Sciatic nerve (tissue), 2 donors: ENCODE data around the gene DAND5. TPM values are rescaled to one million over a fixed set of nuclear protein-coding genes. Genes with fewer than 3 reads are reported as not detected.
"Not testable (repeated sequence)": the region's sequence is repeated elsewhere in the genome, so short reads cannot be mapped to it uniquely, and the experiment has no call there.

Experiments used
- ATAC-seq: fragments of 200-7000 bp; cut with Tn5 transposase; one replicate; pipeline ENCODE4 v1.9.1; 2020; ENCODE audit warnings: mild to moderate bottlenecking, moderate library complexity
- DNase-seq: peaks from one replicate; pipeline ENCODE4 v3.0.0-alpha.2; 2020; ENCODE audit warnings: low spot score
- intact Hi-C: fragments of 100-400 bp; cut with DNase I; formaldehyde crosslinking; loops from one replicate; pipeline ENCODE4 v1.14.2; 2022
- total RNA-seq: library from RNA; stranded (reverse); fragmentation: NEBNext Ultra II Directional; extraction: Animal tissue kit (Norgen Biotek cat#: 25700); gene quantifications from one replicate; pipeline ENCODE4 v1.2.1, GENCODE V29; 2021
- donor health status: DM: no; HTN: no; CAD: no.
- donor health status: DM: no; HTN: no; CAD: no.

The DAND5 gene
- total RNA-seq, 1 donor from 2014 or later = not detected

- ATAC-seq = peak; percentile 95
- intact Hi-C loops = no loop called here
- peak; percentile 82 for DNase-seq
These were observed 12.7 kb upstream of the DAND5 start, which contains the start of gene GADD45GIP1 for GRCh38 chr19:12956446-12957388. GADD45GIP1 (minus strand) TSS chr19:12957223; CDS start chr19:12957212, 11 bp downstream.

- DNase-seq, intact Hi-C loops: not testable (repeated sequence)
- peak; percentile 24 for ATAC-seq
These were observed 11.9 kb upstream of the DAND5 start for GRCh38 chr19:12957389-12957952.

GRCh38 chr19:12959481-12959880 is 9.9 kb upstream of the DAND5 start:
- DNase-seq = no peak
- ATAC-seq = no peak
- intact Hi-C loops = no loop called here

- DNase-seq (peak; percentile 88), ATAC-seq (peak; percentile 95)
- intact Hi-C loops = no loop called here
These were observed 4.2 kb upstream of the DAND5 start for GRCh38 chr19:12965017-12965811.

- intact Hi-C loops = no loop called here
- no peak for ATAC-seq
These were observed 3.6 kb upstream of the DAND5 start for GRCh38 chr19:12965812-12966135.

GRCh38 chr19:12967907-12968306 is 1.5 kb upstream of the DAND5 start:
- DNase-seq = no peak
- intact Hi-C loops = no loop called here
- no peak for ATAC-seq

More at GRCh38 chr19:12965812-12966135, 3.6 kb upstream of the DAND5 start:
- no peak for DNase-seq

GRCh38 chr19:12970070-12970820 is 869 bp downstream of the DAND5 start:
- DNase-seq = no peak
- no peak for ATAC-seq
- intact Hi-C loops = loop anchor here (10.0 kb wide), 1 partner anchor 275 kb away; no protein-coding TSS in a partner anchor

GRCh38 chr19:12973236-12973635 is 3.9 kb downstream of the DAND5 start:
- no peak for ATAC-seq
- intact Hi-C loops = loop anchor here (10.0 kb wide), 1 partner anchor 272 kb away; no protein-coding TSS in a partner anchor
- no peak for DNase-seq

GRCh38 chr19:12974301-12975220 is 5.2 kb downstream of the DAND5 start:
- no peak for DNase-seq
- intact Hi-C loops = loop anchor here (10.0 kb wide), 1 partner anchor 270 kb away; no protein-coding TSS in a partner anchor

GRCh38 chr19:12975221-12975741 is 5.9 kb downstream of the DAND5 start:
- no peak for ATAC-seq
- no peak for DNase-seq
- intact Hi-C loops = loop anchor here (10.0 kb wide), 1 partner anchor 270 kb away; no protein-coding TSS in a partner anchor

More at GRCh38 chr19:12974301-12975220, 5.2 kb downstream of the DAND5 start:
- ATAC-seq = no peak

- intact Hi-C loops = loop anchor here (10.0 kb wide), 1 partner anchor 269 kb away; no protein-coding TSS in a partner anchor
- ATAC-seq = not testable (repeated sequence)
These were observed 6.7 kb downstream of the DAND5 start for GRCh38 chr19:12976109-12976508.

GRCh38 chr19:12979974-12980373 is 10.6 kb downstream of the DAND5 start:
- DNase-seq (no peak), ATAC-seq (no peak)
- intact Hi-C loops = loop anchor here (2.0 to 10.0 kb wide), 3 partner anchors 85 to 265 kb away; no protein-coding TSS in a partner anchor

More at GRCh38 chr19:12976109-12976508, 6.7 kb downstream of the DAND5 start:
- not testable (repeated sequence) for DNase-seq

- DNase-seq (no peak), ATAC-seq (no peak)
- intact Hi-C loops = loop anchor here (10.0 kb wide), 1 partner anchor 82 kb away; no protein-coding TSS in a partner anchor
These were observed 13.3 kb downstream of the DAND5 start for GRCh38 chr19:12982648-12983047.

GRCh38 chr19:12983091-12983490 is 13.7 kb downstream of the DAND5 start:
- no peak for ATAC-seq
- intact Hi-C loops = loop anchor here (10.0 kb wide), 1 partner anchor 82 kb away; no protein-coding TSS in a partner anchor
- no peak for DNase-seq

- intact Hi-C loops = loop anchor here (10.0 kb wide), 1 partner anchor 81 kb away; no protein-coding TSS in a partner anchor
- ATAC-seq (peak; percentile 67), DNase-seq (peak; percentile 88)
These were observed 14.3 kb downstream of the DAND5 start for GRCh38 chr19:12983542-12984142.

GRCh38 chr19:12984143-12984627 is 14.8 kb downstream of the DAND5 start:
- ATAC-seq (peak; percentile 0), DNase-seq (no peak)
- intact Hi-C loops = loop anchor here (10.0 kb wide), 1 partner anchor 81 kb away; no protein-coding TSS in a partner anchor
